NCI-H446 treated with DMSO at 0.1 percent for 48 hours (cell line): ENCODE data around the gene TRPC4AP.
"Not testable (repeated sequence)": the region's sequence is repeated elsewhere in the genome, so short reads cannot be mapped to it uniquely, and the experiment has no call there.

Source experiments
- DNase-seq: peaks from one replicate; lab custom pipeline; 2025; lab: John Stamatoyannopoulos, UW

The TRPC4AP gene

GRCh38 chr20:35101620-35102019, 9.0 kb upstream of the TRPC4AP start:
- DNase-seq, result no peak

GRCh38 chr20:35093267-35093884, 769 bp upstream of the TRPC4AP start:
- DNase-seq, result no peak

- DNase-seq, result no peak
These were observed 637 bp downstream of the TRPC4AP start for GRCh38 chr20:35091816-35092523.

GRCh38 chr20:35088231-35089145, 4.1 kb downstream of the TRPC4AP start:
- DNase-seq, result no peak

- no peak for DNase-seq
These were observed 4.8 kb downstream of the TRPC4AP start for GRCh38 chr20:35087791-35088190.

DNA sequence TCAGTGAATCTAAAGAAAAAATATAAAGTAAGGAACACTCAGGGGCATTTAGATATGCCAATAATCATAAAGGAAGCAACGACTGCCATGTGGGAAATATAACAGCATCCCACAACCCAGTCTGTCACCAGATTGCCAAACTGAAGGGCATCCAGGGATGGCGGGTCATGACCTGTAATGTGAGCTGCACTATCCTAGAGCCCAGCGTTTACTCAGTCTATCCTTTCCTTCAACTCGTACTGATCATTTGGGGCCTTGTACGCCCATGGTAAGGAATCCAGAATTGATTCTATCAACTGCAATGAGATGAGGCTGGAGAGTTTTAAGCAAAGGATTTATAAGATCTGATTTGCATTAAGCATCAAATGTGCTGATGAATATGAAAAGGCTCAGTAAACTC, 5.3 kb downstream of the TRPC4AP start:
- DNase-seq, result no peak

DNA sequence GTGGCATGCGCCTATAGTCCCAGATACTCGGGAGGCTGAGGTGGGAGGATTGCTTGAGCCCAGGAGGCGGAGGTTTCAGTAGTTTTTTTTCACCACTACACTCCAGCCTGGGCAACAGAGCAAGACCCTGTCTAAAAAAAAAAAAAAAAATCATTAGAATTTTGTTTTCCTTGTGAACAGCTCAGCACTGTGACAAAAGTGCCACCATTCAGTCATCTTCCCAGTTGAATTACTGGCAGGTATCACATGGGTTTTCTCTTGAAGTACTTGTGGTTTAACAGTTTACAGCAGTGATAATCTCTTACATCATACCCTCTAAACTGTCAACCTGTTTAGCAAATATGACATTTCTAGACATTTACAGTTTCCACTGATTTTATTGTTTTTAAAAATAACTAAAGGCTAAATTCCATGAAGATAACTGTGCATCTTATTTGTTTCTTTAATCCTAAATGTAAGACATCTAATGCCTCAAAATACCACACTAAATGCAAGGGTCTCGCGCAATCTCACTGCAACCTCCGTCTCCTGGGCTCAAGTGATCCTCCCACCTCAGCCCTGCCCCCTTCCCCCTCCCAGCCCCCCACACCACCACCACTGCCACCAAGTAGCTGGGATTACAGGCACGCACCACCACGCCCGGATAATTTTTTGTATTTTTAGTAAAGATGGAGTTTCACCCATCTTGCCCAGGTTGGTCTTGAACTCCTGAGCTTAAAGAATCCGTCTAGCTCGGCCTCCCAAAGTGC, 7.0 kb downstream of the TRPC4AP start:
- DNase-seq, result no peak

DNA sequence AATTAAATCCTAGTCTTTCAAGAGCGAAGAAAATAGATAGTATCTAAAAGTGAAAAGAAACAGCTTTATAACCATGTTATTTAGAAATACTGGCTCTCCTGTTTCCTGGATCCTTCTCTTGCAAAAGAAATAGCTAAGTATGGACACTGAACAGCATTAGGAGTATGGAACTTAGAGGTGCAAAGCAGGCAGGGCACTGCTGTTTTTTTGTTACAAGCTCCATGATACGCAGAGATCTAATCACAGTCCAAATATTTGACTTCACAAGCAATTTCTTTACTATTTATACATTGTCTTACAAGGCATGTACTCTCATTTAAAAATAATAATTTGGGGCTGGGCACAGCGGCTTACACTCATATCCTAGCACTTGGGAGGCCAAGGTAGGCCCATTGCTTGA, 7.6 kb downstream of the TRPC4AP start:
- no peak for DNase-seq

- not testable (repeated sequence) for DNase-seq
These were observed 12.3 kb downstream of the TRPC4AP start for GRCh38 chr20:35080348-35080642.

GRCh38 chr20:35079472-35080347, 12.9 kb downstream of the TRPC4AP start:
- no peak for DNase-seq

GRCh38 chr20:35077872-35078271, 14.7 kb downstream of the TRPC4AP start:
- DNase-seq, result no peak

DNA sequence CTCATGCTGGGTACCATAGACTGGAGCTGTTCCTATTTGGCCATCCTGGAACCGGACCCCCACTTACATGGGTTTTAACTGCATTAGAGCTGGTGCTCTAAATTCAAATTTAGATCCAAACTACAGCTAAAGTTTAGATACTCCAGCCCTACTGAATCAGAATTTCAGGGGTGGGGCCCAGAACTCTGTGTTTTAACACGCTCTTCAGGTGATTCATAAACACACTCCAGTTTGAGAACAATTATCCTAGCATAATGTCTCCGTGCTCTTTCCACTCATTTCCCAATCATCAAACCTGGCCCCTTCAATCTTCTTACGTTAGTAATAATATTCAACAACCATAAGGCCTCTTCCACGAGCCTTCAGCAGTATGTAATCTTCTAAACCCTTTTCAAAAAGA, 15.3 kb downstream of the TRPC4AP start:
- no peak for DNase-seq

DNA sequence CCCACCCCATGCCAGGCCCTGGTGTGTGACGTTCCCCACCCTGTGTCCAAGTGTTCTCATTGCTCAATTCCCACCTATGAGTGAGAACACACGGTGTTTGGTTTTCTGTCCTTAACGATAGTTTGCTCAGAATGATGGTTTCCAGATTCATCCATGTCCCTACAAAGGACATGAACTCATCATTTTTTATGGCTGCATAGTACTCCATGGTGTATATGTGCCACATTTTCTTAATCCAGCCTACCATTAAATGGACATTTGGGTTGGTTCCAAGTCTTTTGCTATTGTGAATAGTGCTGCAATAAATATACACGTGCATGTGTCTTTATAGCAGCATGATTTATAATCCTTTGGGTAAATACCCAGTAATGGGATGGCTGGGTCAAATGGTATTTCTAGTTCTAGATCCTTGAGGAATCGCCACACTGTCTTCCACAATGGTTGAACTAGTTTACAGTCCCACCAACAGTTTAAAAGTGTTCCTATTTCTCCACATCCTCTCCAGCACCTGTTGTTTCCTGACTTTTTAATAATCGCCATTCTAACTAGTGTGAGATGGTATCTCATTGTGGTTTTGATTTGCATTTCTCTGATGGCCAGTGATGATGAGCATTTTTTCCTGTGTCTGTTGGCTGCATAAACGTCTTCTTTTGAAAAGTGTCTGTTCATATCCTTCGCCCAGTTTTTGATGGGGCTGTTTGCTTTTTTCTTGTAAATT, 21.0 kb downstream of the TRPC4AP start:
- DNase-seq, result not testable (repeated sequence)

DNA sequence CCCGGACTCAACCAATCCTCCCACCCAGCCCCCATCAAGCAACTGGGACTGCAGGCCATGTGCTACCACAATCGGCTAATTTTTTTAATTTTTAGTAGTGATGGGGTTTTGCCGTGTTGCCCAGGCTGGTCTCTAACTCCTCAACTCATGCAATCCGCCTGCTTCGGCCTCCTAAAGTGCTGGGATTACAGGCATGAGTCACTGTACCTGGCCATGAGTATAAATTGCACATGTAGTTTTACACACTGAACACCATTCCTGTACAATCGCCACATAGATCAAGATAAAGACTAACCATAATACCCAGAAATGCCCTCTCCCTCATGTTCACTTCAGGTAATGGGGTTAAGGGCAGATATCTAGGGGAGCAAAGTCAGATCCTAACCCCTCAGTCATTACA, 26.4 kb downstream of the TRPC4AP start:
- DNase-seq, result no peak

- no peak for DNase-seq
These were observed 27.4 kb downstream of the TRPC4AP start for GRCh38 chr20:35065181-35065580.

DNA sequence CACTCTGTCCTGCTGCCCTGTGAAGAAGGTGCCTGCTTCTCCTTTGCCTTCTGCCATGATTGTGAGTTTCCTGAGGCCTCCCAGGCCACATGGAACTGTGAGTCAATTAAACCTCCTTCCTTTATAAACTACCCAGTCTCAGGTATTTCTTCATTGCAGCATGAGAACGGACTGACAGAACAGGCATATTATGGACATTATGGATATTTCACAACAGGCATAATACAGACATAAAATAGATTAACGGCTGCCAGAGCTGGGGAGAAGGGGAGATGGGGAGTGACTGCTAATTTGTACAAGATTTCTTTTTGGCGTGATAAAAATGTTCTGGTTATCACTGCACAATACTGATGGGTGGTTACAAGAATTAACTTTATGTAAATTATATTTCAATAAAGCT, 29.4 kb downstream of the TRPC4AP start:
- DNase-seq, result no peak

- DNase-seq, result no peak
These were observed 30.1 kb downstream of the TRPC4AP start for GRCh38 chr20:35062478-35062877.

- DNase-seq, result no peak
These were observed 32.4 kb downstream of the TRPC4AP start for GRCh38 chr20:35060168-35060567.

DNA sequence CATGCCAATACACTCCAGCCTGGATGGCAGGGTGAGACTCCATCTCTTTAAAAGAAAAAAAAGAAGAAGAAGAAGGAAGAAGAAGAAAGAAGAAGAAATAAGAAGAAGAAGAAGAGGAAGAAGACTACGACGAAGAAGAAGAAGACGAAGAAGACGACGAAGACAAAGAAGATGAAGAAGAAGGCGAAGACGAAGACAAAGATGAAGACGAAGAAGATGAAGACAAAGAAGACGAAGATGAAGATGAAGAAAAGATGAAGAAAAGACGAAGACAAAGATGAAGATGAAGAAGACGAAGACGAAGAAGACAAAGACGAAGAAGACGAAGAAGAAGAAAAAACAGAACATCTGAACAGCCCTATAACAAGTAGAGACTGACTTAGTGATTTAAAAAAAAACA, 33.0 kb downstream of the TRPC4AP start:
- no peak for DNase-seq

- no peak for DNase-seq
These were observed 33.5 kb downstream of the TRPC4AP start for GRCh38 chr20:35059110-35059509.
